ENCODE data around the gene TMC3. TPM values are rescaled to one million over a fixed set of nuclear protein-coding genes. Genes with fewer than 3 reads are reported as not detected.

The TMC3 gene
- total and polyA plus RNA-seq, 2 of the 13 experiments (the other 11 are each of a cell fraction or from before 2014, with no cell fraction given), result not detected

DNA sequence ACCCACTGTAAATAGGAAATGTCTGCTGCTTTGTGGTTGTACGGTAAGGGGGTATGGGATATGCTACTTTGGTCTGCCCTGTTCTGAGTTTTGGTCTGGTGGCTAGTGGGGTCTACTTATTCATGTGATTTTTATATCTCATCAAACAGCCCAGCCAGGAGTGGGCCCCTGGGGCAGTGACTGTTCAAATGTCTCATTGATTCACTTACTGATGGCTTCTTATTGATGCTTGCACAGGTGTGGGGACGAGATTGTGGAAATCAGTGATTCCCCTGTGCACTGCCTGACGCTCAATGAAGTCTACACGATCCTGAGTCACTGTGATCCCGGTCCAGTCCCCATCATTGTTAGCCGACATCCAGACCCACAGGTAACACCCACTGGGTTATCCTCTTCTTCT, 88.6 kb downstream of the TMC3 start (continued):
- TF ChIP-seq, protein P1, sequence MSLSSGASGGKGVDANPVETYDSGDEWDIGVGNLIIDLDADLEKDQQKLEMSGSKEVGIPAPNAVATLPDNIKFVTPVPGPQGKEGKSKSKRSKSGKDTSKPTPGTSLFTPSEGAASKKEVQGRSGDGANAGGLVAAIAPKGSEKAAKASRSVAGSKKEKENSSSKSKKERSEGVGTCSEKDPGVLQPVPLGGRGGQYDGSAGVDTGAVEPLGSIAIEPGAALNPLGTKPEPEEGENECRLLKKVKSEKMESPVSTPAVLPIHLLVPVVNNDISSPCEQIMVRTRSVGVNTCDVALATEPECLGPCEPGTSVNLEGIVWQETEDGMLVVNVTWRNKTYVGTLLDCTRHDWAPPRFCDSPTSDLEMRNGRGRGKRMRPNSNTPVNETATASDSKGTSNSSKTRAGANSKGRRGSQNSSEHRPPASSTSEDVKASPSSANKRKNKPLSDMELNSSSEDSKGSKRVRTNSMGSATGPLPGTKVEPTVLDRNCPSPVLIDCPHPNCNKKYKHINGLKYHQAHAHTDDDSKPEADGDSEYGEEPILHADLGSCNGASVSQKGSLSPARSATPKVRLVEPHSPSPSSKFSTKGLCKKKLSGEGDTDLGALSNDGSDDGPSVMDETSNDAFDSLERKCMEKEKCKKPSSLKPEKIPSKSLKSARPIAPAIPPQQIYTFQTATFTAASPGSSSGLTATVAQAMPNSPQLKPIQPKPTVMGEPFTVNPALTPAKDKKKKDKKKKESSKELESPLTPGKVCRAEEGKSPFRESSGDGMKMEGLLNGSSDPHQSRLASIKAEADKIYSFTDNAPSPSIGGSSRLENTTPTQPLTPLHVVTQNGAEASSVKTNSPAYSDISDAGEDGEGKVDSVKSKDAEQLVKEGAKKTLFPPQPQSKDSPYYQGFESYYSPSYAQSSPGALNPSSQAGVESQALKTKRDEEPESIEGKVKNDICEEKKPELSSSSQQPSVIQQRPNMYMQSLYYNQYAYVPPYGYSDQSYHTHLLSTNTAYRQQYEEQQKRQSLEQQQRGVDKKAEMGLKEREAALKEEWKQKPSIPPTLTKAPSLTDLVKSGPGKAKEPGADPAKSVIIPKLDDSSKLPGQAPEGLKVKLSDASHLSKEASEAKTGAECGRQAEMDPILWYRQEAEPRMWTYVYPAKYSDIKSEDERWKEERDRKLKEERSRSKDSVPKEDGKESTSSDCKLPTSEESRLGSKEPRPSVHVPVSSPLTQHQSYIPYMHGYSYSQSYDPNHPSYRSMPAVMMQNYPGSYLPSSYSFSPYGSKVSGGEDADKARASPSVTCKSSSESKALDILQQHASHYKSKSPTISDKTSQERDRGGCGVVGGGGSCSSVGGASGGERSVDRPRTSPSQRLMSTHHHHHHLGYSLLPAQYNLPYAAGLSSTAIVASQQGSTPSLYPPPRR (CRISPR knock-in tag; IDR thresholded peaks at IDR 0.05; ENCODE audit: borderline replicate concordance), result no peak

DNA sequence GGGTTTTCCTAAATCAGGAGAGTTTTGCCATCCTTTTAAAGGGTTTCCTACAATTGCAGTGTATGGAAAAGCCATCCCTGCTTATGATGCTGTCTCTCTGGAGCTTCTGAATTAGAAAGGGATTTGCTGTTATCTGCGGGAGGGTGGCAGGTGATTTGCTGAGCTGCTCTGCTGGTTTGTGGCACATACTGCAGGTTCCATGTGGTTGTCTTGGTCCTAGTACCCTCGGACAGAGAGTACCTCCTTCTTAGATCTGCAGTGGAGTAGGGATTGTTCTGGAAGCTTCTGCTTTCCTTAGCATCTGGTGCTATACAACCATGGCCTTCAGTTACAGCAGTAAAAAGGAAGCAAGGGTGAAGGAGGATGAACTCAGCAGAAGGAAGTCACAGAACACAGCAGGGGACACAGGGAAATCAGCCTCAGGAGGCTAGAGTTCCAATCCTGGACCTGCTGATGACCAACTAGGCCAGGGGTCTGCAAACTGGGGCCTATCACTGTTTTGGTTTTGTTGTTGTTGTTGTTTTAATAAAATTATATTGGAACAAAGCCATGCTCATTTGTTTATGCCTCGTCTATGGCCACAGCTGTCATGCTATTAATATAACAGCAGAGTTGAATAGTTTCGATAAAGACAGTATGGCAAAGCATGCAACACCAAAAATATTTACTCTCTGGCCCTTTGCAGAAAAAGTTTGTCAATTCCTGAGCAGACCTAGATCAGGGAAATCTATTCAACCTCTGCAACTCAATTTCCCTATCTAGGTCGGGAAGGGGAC, 89.6 kb downstream of the TMC3 start:
- no peak overlapping the region for H3K27ac ChIP-seq (ENCODE audit: extremely low read length, insufficient read depth, low read length)
- peaks cover 1 to 28% of the 10 kb centered on the region in 2 experiments; a peak in 2 of 5 replicates for H3K27me3 ChIP-seq (ENCODE audit: control insufficient read depth in 1 of 2, insufficient read depth in 2 of 2, low read length in 2 of 2)
- H3K4me2 ChIP-seq (ENCODE audit: low read depth, low read length), result no peak overlapping the region
- WGBS (ENCODE audit: low lambda C conversion rate), result 0% methylated on average over 5 of the region's 5 CpGs
- ChIA-PET POLR2A (no interaction called here), CTCF (ENCODE audit: low intra/inter-chr PET ratio, low total read pairs) (no interaction called here)
- no peak overlapping the region for H2AFZ ChIP-seq (ENCODE audit: low read length)
- no peaks in the 10 kb centered on the region for H3K79me2 ChIP-seq (ENCODE audit: insufficient read depth, low read length)
- no peaks in the 10 kb centered on the region for H3K9me3 ChIP-seq (ENCODE audit: low read length)
- no peak overlapping the region for H3K4me3 ChIP-seq (replicated peaks in 1 of 3; ENCODE audit: insufficient read depth in 1 of 3, low read depth in 2 of 3, low read length in 3 of 3)
- BruUV-seq (replicated peaks), result no TSS peak
- no peaks in the 10 kb centered on the region for H3K36me3 ChIP-seq (replicated peaks in 1 of 2; ENCODE audit: control insufficient read depth in 1 of 2, insufficient read depth in 2 of 2, low read length in 2 of 2)
- no peaks in the 10 kb centered on the region for H3K4me1 ChIP-seq (ENCODE audit: insufficient read depth, low read length)
- FAIRE-seq (no peak), ATAC-seq (no peak), DNase-seq (ENCODE audit: low spot score) (no peak)
- H3K9ac ChIP-seq (ENCODE audit: insufficient read depth, low read depth, low read length), result no peak overlapping the region
- no peaks in the 10 kb centered on the region for H4K20me1 ChIP-seq (ENCODE audit: insufficient read depth, low read length)
- in situ Hi-C loops (cut with HindIII; ENCODE audit: extremely low pct_ligation_motif_present, low pct_unique_long_range_greater_than_20kb) (no loop called here), intact Hi-C loops (cut with micrococcal nuclease; ENCODE audit: unreplicated experiment) (no loop called here)
- TF ChIP-seq, protein P2, sequence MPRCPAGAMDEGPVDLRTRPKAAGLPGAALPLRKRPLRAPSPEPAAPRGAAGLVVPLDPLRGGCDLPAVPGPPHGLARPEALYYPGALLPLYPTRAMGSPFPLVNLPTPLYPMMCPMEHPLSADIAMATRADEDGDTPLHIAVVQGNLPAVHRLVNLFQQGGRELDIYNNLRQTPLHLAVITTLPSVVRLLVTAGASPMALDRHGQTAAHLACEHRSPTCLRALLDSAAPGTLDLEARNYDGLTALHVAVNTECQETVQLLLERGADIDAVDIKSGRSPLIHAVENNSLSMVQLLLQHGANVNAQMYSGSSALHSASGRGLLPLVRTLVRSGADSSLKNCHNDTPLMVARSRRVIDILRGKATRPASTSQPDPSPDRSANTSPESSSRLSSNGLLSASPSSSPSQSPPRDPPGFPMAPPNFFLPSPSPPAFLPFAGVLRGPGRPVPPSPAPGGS (CRISPR knock-in tag; IDR thresholded peaks at IDR 0.05), result no peak
- TF ChIP-seq ZNF543 (CRISPR knock-in tag; IDR thresholded peaks at IDR 0.05), result no peak
- TF ChIP-seq SP4 (CRISPR knock-in tag; IDR thresholded peaks at IDR 0.05), result no peak
- TF ChIP-seq, protein P3, sequence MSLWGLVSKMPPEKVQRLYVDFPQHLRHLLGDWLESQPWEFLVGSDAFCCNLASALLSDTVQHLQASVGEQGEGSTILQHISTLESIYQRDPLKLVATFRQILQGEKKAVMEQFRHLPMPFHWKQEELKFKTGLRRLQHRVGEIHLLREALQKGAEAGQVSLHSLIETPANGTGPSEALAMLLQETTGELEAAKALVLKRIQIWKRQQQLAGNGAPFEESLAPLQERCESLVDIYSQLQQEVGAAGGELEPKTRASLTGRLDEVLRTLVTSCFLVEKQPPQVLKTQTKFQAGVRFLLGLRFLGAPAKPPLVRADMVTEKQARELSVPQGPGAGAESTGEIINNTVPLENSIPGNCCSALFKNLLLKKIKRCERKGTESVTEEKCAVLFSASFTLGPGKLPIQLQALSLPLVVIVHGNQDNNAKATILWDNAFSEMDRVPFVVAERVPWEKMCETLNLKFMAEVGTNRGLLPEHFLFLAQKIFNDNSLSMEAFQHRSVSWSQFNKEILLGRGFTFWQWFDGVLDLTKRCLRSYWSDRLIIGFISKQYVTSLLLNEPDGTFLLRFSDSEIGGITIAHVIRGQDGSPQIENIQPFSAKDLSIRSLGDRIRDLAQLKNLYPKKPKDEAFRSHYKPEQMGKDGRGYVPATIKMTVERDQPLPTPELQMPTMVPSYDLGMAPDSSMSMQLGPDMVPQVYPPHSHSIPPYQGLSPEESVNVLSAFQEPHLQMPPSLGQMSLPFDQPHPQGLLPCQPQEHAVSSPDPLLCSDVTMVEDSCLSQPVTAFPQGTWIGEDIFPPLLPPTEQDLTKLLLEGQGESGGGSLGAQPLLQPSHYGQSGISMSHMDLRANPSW (CRISPR knock-in tag; IDR thresholded peaks at IDR 0.05; ENCODE audit: borderline replicate concordance), result no peak
- TF ChIP-seq CBX1 (IDR thresholded peaks at IDR 0.05; ENCODE audit: low read depth), result no peak
- TF ChIP-seq ZNF253 (CRISPR knock-in tag; IDR thresholded peaks at IDR 0.05; ENCODE audit: borderline replicate concordance), result no peak
- no peak for TF ChIP-seq REXO4 (CRISPR knock-in tag; IDR thresholded peaks at IDR 0.05; ENCODE audit: borderline replicate concordance)
- no peak for TF ChIP-seq KDM5B (CRISPR knock-in tag; IDR thresholded peaks at IDR 0.05; ENCODE audit: borderline replicate concordance)
- no peak for TF ChIP-seq ZNF30 (CRISPR knock-in tag; IDR thresholded peaks at IDR 0.05)
- TF ChIP-seq ZNF251 (CRISPR knock-in tag; IDR thresholded peaks at IDR 0.05), result no peak
- no peak for TF ChIP-seq GATA4 (IDR thresholded peaks at IDR 0.05; ENCODE audit: borderline replicate concordance, low read depth)
- no peak for TF ChIP-seq NFIB (CRISPR knock-in tag; IDR thresholded peaks at IDR 0.05; ENCODE audit: borderline replicate concordance)

Data from HepG2 (cell line).